SK-N-SH (cell line): ENCODE measurements around the gene U2AF1L4. TPM values are rescaled to one million over a fixed set of nuclear protein-coding genes. Genes with fewer than 3 reads are reported as not detected.

Experiments
- CTCF ChIA-PET: fragments of 300-600, 350-600 bp; formaldehyde crosslinking; extraction: SDS; loops from one replicate; lab custom pipeline; 2021; lab: Yijun Ruan, JAX
- POLR2A ChIA-PET: fragments of 350-600 bp; sonication (Branson Sonifier 250); formaldehyde crosslinking; extraction: SDS; loops from one replicate; lab custom pipeline; 2020; ENCODE audit warnings: antibody characterized with exemption, inconsistent platforms; lab: Yijun Ruan, JAX
- DNase-seq: peaks from one replicate; pipeline ENCODE4 v3.0.0; 2012
- H2AFZ ChIP-seq: fragments of 200-600 bp; sonication (generic); 2 replicates; pipeline ENCODE4 v1.8.1; 2016; ENCODE audit warnings: antibody characterized with exemption, mild to moderate bottlenecking, low read depth
- H3F3A ChIP-seq: fragments of 200-600 bp; sonication (generic); replicated peaks from 2 replicates; pipeline ENCODE3; 2016; ENCODE audit warnings: antibody characterized with exemption, mild to moderate bottlenecking; ENCODE audit not compliant: insufficient read depth
- H3K27ac ChIP-seq, 2 experiments: fragments of 200-500 bp in 1 of 2; fragments of 200-600 bp in 1 of 2; sonication (Bioruptor generic) in 1 of 2; sonication (generic), shearing (Covaris generic) in 1 of 2; 2 replicates each; pipeline versions ENCODE4 v1.5.1 to v1.6.1; 2014 to 2016; ENCODE audit warnings: low read depth in 2 of 2, inconsistent platforms in 1 of 2, low read length in 1 of 2, mild to moderate bottlenecking in 1 of 2, mixed read lengths in 1 of 2
- H3K27me3 ChIP-seq: fragments of 200-600 bp; sonication (generic), shearing (Covaris generic); 2 replicates; pipeline ENCODE4 v1.6.1; 2016; ENCODE audit warnings: mixed run types; ENCODE audit not compliant: insufficient read depth
- H3K36me3 ChIP-seq, 2 experiments: fragments of 200-500 bp in 1 of 2; fragments of 200-600 bp in 1 of 2; sonication (Bioruptor generic) in 1 of 2; sonication (generic) in 1 of 2; replicated peaks in 1 of 2; 2 replicates each; pipeline versions ENCODE3 to v1.5.1; 2014 to 2016; ENCODE audit warnings: low read length in 1 of 2, mild to moderate bottlenecking in 1 of 2; ENCODE audit not compliant: insufficient read depth in 2 of 2, control insufficient read depth in 1 of 2
- H3K4me1 ChIP-seq, 2 experiments: fragments of 200-500 bp in 1 of 2; fragments of 200-600 bp in 1 of 2; sonication (Bioruptor generic) in 1 of 2; sonication (generic), shearing (Covaris generic) in 1 of 2; 2 replicates each; pipeline versions ENCODE4 v1.5.1 to v1.6.1; 2014 to 2016; ENCODE audit warnings: low read depth in 1 of 2, low read length in 1 of 2, mixed run types in 1 of 2; ENCODE audit not compliant: insufficient read depth in 2 of 2, control insufficient read depth in 1 of 2
- H3K4me2 ChIP-seq: fragments of 200-600 bp; sonication (generic), shearing (Covaris generic); 2 replicates; pipeline ENCODE4 v1.6.1; 2017; ENCODE audit warnings: mixed run types
- H3K4me3 ChIP-seq, 2 experiments: fragments of 200-500 bp in 1 of 2; fragments of 200-600 bp in 1 of 2; sonication (Bioruptor generic) in 1 of 2; sonication (generic), shearing (Covaris generic) in 1 of 2; 2 replicates each; pipeline versions ENCODE4 v1.5.1 to v1.8.1; 2014 to 2016; ENCODE audit warnings: low read depth in 2 of 2, inconsistent platforms in 1 of 2, low read length in 1 of 2, mild to moderate bottlenecking in 1 of 2, mixed read lengths in 1 of 2, moderate library complexity in 1 of 2
- H3K79me2 ChIP-seq: fragments of 200-600 bp; sonication (generic); 2 replicates; pipeline ENCODE4 v1.8.1; 2017; ENCODE audit warnings: mild to moderate bottlenecking; ENCODE audit not compliant: insufficient read depth
- H3K9ac ChIP-seq: fragments of 200-600 bp; sonication (generic); 2 replicates; pipeline ENCODE4 v1.6.1; 2017; ENCODE audit warnings: mixed run types
- H3K9me2 ChIP-seq: fragments of 200-600 bp; sonication (generic); 2 replicates; pipeline ENCODE4 v1.6.1; 2017; ENCODE audit warnings: mixed run types
- H3K9me3 ChIP-seq: fragments of 200-600 bp; sonication (generic); 2 replicates; pipeline ENCODE4 v1.6.1; 2017; ENCODE audit warnings: mixed run types, mild to moderate bottlenecking, moderate library complexity
- H4K20me1 ChIP-seq: fragments of 200-600 bp; sonication (generic); 2 replicates; pipeline ENCODE4 v1.6.1; 2017; ENCODE audit warnings: mild to moderate bottlenecking, mixed run types; ENCODE audit not compliant: insufficient read depth
- CHD2 ChIP-seq: fragments of 150-350 bp; IDR thresholded peaks from 2 replicates; pipeline ENCODE4 v1.6.1; 2018; ENCODE audit warnings: low read length; ENCODE audit not compliant: partially characterized antibody
- CTCF ChIP-seq: fragments of 200-600 bp; sonication (generic); IDR thresholded peaks from 2 replicates; pipeline ENCODE4 v1.6.1; 2017; ENCODE audit warnings: antibody characterized with exemption, mild to moderate bottlenecking, moderate library complexity
- ELF1 ChIP-seq: IDR thresholded peaks from 2 replicates; pipeline ENCODE4 v1.4.0; 2012
- EP300 ChIP-seq, 2 experiments: IDR thresholded peaks; 2 replicates each; pipeline versions ENCODE4 v1.4.0 to v1.6.1; 2012; ENCODE audit warnings: borderline replicate concordance in 1 of 2, low read depth in 1 of 2, low read length in 1 of 2
- GATA2 ChIP-seq: sonication (generic); formaldehyde crosslinking; IDR thresholded peaks from 2 replicates; pipeline ENCODE4 v1.5.0; 2020; ENCODE audit warnings: mild to moderate bottlenecking, missing genetic modification reagents
- MAX ChIP-seq: IDR thresholded peaks from 2 replicates; pipeline ENCODE4 v1.4.0; 2012; ENCODE audit warnings: low read depth
- NFIC ChIP-seq: IDR thresholded peaks from 2 replicates; pipeline ENCODE4 v1.4.0; 2012; ENCODE audit warnings: borderline replicate concordance
- NRF1 ChIP-seq: IDR thresholded peaks from 2 replicates; pipeline ENCODE4 v1.6.1; 2012; ENCODE audit warnings: low read depth, mild to moderate bottlenecking, low read length
- PBX3 ChIP-seq: IDR thresholded peaks from 2 replicates; pipeline ENCODE4; 2012
- POLR2AphosphoS5 ChIP-seq: IDR thresholded peaks from 2 replicates; pipeline ENCODE4 v1.6.1; 2012; ENCODE audit warnings: low read depth, low read length
- RCOR1 ChIP-seq: fragments of 150-350 bp; IDR thresholded peaks from 2 replicates; pipeline ENCODE4 v1.6.1; 2017; ENCODE audit warnings: antibody characterized with exemption, low read length
- RXRA ChIP-seq: IDR thresholded peaks from 2 replicates; pipeline ENCODE4 v1.4.0; 2012; ENCODE audit warnings: low read depth, mild to moderate bottlenecking, borderline replicate concordance
- SMC3 ChIP-seq: IDR thresholded peaks from 2 replicates; pipeline ENCODE4 v1.6.1; 2012; ENCODE audit warnings: low read depth, low read length, improper control_type of control experiment
- TAF1 ChIP-seq: IDR thresholded peaks from 2 replicates; pipeline ENCODE4 v1.6.1; 2012; ENCODE audit warnings: low read depth, mild to moderate bottlenecking, low read length, moderate library complexity, borderline replicate concordance
- TCF12 ChIP-seq: IDR thresholded peaks from 2 replicates; pipeline ENCODE4 v1.4.0; 2012
- TEAD4 ChIP-seq: IDR thresholded peaks from 2 replicates; pipeline ENCODE4 v1.4.0; 2012; ENCODE audit warnings: mild to moderate bottlenecking, borderline replicate concordance; ENCODE audit not compliant: insufficient read depth
- USF2 ChIP-seq: fragments of 150-350 bp; IDR thresholded peaks from 2 replicates; pipeline ENCODE4 v1.6.1; 2017; ENCODE audit warnings: antibody characterized with exemption, low read length, low read depth, borderline replicate concordance
- WGBS: methylation state at CpG from one replicate; pipeline ENCODE4 v1.1.6; 2017; ENCODE audit warnings: low lambda C conversion rate; 5-methylcytosine and 5-hydroxymethylcytosine counted together
- polyA plus RNA-seq, 3 experiments: library from polyadenylated mRNA; depleted of rRNA; stranded (reverse); fragments of >200 nt; gene quantifications; 2 replicates each; pipeline ENCODE4 v1.2.3, GENCODE V29; 2012
- TF ChIP-seq, protein P1 (sequence below): IDR thresholded peaks from 2 replicates; pipeline ENCODE4 v1.4.0; 2012; ENCODE audit warnings: low read depth, borderline replicate concordance
- TF ChIP-seq, protein P2 (sequence below): IDR thresholded peaks from 2 replicates; pipeline ENCODE4 v1.6.1; 2012; ENCODE audit warnings: mild to moderate bottlenecking, low read depth, low read length, moderate library complexity
- TF ChIP-seq, protein P3 (sequence below): fragments of 150-350 bp; IDR thresholded peaks from 2 replicates; pipeline ENCODE4 v1.6.1; 2016; ENCODE audit warnings: mild to moderate bottlenecking, low read depth, low read length

U2AF1L4 gene
- polyA plus RNA-seq, 1 of the 3 experiments (the other 2 are of a cell fraction), result 25.9 TPM

DNA sequence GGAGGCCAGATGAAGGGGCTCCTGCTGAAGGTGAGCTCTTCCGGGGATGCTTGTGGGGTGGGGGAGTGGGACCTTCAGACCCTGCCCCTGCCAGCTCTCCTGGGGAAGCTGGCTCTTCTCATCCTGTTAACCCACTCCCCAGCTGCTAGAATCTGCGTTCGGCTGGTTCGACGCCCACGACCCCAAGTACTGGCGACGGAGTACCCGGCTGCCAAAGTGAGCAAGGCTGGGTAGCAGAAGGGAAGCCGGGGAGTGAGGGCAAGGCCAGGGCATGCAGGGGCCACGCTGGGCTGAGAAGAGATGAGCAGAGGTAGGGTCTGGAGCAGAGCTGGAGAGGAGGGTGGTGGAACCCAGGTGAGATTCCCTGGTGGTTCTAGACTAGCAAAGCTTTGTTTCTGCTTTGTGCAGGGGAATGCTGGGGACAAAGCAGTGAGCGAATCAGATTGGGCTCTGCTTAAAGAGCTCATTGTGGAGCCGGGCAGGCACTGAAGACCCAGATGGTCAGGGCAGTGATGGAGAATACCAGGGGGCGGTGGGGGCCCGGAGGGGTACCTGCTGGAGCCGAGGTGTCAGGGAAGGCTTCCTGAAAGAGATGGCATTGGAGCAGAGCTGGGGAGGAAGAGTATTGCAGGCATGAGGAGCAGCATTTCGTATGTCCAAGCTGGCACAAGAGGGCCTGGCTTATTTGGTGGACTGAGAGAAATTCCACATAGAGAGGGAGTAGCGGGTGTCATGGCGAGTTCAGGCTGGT, 17.1 kb downstream of the U2AF1L4 start:
- Histone ChIP-seq H3K36me3 (peaks cover 18 to 91% of the 10 kb centered on the region in 2 experiments), H3K27me3 (no peaks in the 10 kb centered on the region), H3K4me2 (no peak overlapping the region), H3K9me3 (no peaks in the 10 kb centered on the region), H3K4me3 (no peak overlapping the region), H3K27ac (no peak overlapping the region), H2AFZ (no peak overlapping the region), H4K20me1 (no peaks in the 10 kb centered on the region), H3K4me1 (no peaks in the 10 kb centered on the region), H3K9me2 (no peaks in the 10 kb centered on the region), H3F3A (no peaks in the 10 kb centered on the region), H3K9ac (no peak overlapping the region), H3K79me2 (no peaks in the 10 kb centered on the region)
- DNase-seq, result no peak
- ChIA-PET POLR2A (interaction anchor here (0.5 to 3.5 kb wide), 2 partner anchors 12 to 21 kb away, joined by 4 to 10 read pairs; no protein-coding TSS in a partner anchor), CTCF (interaction anchor here (1.0 kb wide), 2 partner anchors 12 to 16 kb away, joined by 3 read pairs; no protein-coding TSS in a partner anchor)
- TF ChIP-seq NRF1, result no peak
- no peak for TF ChIP-seq PBX3
- TF ChIP-seq SMC3, result no peak
- TF ChIP-seq, protein P1, sequence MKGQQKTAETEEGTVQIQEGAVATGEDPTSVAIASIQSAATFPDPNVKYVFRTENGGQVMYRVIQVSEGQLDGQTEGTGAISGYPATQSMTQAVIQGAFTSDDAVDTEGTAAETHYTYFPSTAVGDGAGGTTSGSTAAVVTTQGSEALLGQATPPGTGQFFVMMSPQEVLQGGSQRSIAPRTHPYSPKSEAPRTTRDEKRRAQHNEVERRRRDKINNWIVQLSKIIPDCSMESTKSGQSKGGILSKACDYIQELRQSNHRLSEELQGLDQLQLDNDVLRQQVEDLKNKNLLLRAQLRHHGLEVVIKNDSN, result no peak
- no peak for TF ChIP-seq MAX
- no peak for TF ChIP-seq TEAD4
- TF ChIP-seq TAF1, result no peak
- no peak for TF ChIP-seq CHD2
- TF ChIP-seq USF2, result no peak
- TF ChIP-seq, protein P2, sequence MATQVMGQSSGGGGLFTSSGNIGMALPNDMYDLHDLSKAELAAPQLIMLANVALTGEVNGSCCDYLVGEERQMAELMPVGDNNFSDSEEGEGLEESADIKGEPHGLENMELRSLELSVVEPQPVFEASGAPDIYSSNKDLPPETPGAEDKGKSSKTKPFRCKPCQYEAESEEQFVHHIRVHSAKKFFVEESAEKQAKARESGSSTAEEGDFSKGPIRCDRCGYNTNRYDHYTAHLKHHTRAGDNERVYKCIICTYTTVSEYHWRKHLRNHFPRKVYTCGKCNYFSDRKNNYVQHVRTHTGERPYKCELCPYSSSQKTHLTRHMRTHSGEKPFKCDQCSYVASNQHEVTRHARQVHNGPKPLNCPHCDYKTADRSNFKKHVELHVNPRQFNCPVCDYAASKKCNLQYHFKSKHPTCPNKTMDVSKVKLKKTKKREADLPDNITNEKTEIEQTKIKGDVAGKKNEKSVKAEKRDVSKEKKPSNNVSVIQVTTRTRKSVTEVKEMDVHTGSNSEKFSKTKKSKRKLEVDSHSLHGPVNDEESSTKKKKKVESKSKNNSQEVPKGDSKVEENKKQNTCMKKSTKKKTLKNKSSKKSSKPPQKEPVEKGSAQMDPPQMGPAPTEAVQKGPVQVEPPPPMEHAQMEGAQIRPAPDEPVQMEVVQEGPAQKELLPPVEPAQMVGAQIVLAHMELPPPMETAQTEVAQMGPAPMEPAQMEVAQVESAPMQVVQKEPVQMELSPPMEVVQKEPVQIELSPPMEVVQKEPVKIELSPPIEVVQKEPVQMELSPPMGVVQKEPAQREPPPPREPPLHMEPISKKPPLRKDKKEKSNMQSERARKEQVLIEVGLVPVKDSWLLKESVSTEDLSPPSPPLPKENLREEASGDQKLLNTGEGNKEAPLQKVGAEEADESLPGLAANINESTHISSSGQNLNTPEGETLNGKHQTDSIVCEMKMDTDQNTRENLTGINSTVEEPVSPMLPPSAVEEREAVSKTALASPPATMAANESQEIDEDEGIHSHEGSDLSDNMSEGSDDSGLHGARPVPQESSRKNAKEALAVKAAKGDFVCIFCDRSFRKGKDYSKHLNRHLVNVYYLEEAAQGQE, result no peak
- TF ChIP-seq GATA2 (CRISPR knock-in tag), result no peak
- no peak for TF ChIP-seq RXRA
- TF ChIP-seq TCF12, result no peak
- TF ChIP-seq EP300 (IDR thresholded peaks at IDR 0.05; ENCODE audit: borderline replicate concordance in 1 of 2, low read depth in 1 of 2, low read length in 1 of 2), result no peak
- TF ChIP-seq, protein P3, sequence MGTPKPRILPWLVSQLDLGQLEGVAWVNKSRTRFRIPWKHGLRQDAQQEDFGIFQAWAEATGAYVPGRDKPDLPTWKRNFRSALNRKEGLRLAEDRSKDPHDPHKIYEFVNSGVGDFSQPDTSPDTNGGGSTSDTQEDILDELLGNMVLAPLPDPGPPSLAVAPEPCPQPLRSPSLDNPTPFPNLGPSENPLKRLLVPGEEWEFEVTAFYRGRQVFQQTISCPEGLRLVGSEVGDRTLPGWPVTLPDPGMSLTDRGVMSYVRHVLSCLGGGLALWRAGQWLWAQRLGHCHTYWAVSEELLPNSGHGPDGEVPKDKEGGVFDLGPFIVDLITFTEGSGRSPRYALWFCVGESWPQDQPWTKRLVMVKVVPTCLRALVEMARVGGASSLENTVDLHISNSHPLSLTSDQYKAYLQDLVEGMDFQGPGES, result no peak
- TF ChIP-seq ELF1, result no peak
- no peak for TF ChIP-seq POLR2AphosphoS5
- TF ChIP-seq CTCF, result no peak
- TF ChIP-seq RCOR1, result no peak
- no peak for TF ChIP-seq NFIC
- 90% methylated on average over 18 of the region's 19 CpGs for WGBS
